DND-41 (cell line): ENCODE measurements around the gene TUBB6.

ENCODE experiments used
- ATAC-seq: fragments of 200-7000 bp; cut with Tn5 transposase; 3 replicates; pipeline ENCODE4 v1.9.1; 2021; ENCODE audit warnings: low read depth; ENCODE audit not compliant: insufficient read depth
- DNase-seq: peaks from one replicate; pipeline ENCODE4 v3.0.0-alpha.2; 2020
- H2AFZ ChIP-seq: 2 replicates; pipeline ENCODE4 v1.6.0; 2012; ENCODE audit warnings: low read depth, low read length
- H3K27ac ChIP-seq: 2 replicates; pipeline ENCODE4 v1.5.1; 2012; ENCODE audit warnings: low read length, inconsistent platforms
- H3K27me3 ChIP-seq: fragments of 200-600 bp; sonication (generic); 2 replicates; pipeline ENCODE4 v1.6.0; 2012; ENCODE audit warnings: low read length, mild to moderate bottlenecking, inconsistent platforms; ENCODE audit not compliant: insufficient read depth, poor library complexity
- H3K36me3 ChIP-seq: 2 replicates; pipeline ENCODE4 v1.5.1; 2012; ENCODE audit warnings: low read length, inconsistent platforms; ENCODE audit not compliant: insufficient read depth
- H3K4me1 ChIP-seq: 2 replicates; pipeline ENCODE4 v1.5.1; 2012; ENCODE audit warnings: mild to moderate bottlenecking, low read length; ENCODE audit not compliant: insufficient read depth
- H3K4me2 ChIP-seq: 2 replicates; pipeline ENCODE4 v1.6.0; 2012; ENCODE audit warnings: mild to moderate bottlenecking, moderate library complexity, low read length, inconsistent platforms; ENCODE audit not compliant: insufficient read depth
- H3K4me3 ChIP-seq, 2 experiments: fragments of 200-600 bp in 1 of 2; shearing (Covaris generic) in 1 of 2; 2 replicates each; pipeline ENCODE4 v1.5.1; 2012 to 2016; ENCODE audit warnings: inconsistent platforms in 2 of 2, low read length in 2 of 2, mild to moderate bottlenecking in 2 of 2, low read depth in 1 of 2, moderate library complexity in 1 of 2
- H3K79me2 ChIP-seq: 2 replicates; pipeline ENCODE4 v1.6.0; 2012; ENCODE audit warnings: low read length, inconsistent platforms; ENCODE audit not compliant: insufficient read depth
- H3K9ac ChIP-seq: 2 replicates; pipeline ENCODE4 v1.6.0; 2012; ENCODE audit warnings: low read depth, mild to moderate bottlenecking, inconsistent platforms, low read length, moderate library complexity
- H3K9me3 ChIP-seq: 2 replicates; pipeline ENCODE4 v1.5.1; 2012; ENCODE audit warnings: low read length, moderate library complexity, mild to moderate bottlenecking, inconsistent platforms; ENCODE audit not compliant: insufficient read depth, severe bottlenecking
- H4K20me1 ChIP-seq: 2 replicates; pipeline ENCODE4 v1.6.0; 2012; ENCODE audit warnings: low read length; ENCODE audit not compliant: insufficient read depth
- EZH2 ChIP-seq: IDR thresholded peaks from 3 replicates; pipeline ENCODE4 v1.6.1; 2012; ENCODE audit warnings: borderline replicate concordance, low read depth, mild to moderate bottlenecking, moderate library complexity, low read length, inconsistent platforms; ENCODE audit not compliant: severe bottlenecking
- TF ChIP-seq, protein P1 (sequence below): IDR thresholded peaks from 2 replicates; pipeline ENCODE4 v1.5.1; 2012; ENCODE audit warnings: borderline replicate concordance, low read length, moderate library complexity, mild to moderate bottlenecking; ENCODE audit not compliant: poor library complexity, severe bottlenecking; ENCODE audit errors: extremely low read depth

Gene TUBB6

DNA sequence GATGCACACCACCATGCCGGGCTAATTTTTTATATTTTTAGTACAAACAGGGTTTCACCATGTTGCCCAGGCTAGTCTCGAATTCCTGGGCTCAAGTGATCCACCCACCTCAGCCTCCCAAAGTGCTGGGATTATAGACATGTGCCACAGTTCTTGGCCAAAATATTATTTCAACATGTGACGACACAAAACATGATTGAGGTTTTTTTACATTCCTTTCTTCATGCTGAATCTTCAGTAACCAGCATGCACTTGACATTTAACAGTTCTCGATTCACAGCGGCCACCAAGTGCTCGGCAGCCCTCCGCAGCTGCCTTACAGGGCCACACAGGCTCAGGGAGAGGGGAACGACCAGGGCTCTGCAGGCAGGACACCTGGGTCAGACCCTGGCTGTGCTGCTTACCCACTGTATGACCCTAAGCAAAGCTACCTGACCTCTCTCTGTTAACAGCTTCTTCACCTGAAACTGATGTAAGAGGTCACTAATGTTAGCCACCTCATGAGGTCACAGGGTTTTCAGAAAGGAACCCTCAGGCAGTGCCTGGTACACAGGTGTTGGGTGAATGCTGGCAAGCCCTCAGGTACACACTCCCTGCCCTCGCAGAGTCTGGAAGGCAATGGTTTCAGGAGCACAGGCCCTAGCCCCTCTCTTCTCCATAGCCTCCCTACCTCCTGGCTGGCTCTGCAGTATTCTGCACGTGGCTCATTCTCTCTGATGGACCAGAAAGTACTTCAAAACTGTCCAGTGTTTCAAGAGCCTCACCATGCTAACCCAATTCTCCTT, 25.7 kb downstream of the TUBB6 start:
- Histone ChIP-seq H3K79me2 (no peaks in the 10 kb centered on the region), H3K9me3 (no peaks in the 10 kb centered on the region), H3K27ac (no peak overlapping the region), H3K4me1 (no peaks in the 10 kb centered on the region), H3K9ac (no peak overlapping the region), H3K27me3 (no peaks in the 10 kb centered on the region), H4K20me1 (no peaks in the 10 kb centered on the region; the same call in 1 of the 2 replicates), H2AFZ (no peak overlapping the region), H3K4me2 (no peak overlapping the region), H3K4me3 (no peak overlapping the region), H3K36me3 (peaks cover 67% of the 10 kb centered on the region)
- TF ChIP-seq, protein P1, sequence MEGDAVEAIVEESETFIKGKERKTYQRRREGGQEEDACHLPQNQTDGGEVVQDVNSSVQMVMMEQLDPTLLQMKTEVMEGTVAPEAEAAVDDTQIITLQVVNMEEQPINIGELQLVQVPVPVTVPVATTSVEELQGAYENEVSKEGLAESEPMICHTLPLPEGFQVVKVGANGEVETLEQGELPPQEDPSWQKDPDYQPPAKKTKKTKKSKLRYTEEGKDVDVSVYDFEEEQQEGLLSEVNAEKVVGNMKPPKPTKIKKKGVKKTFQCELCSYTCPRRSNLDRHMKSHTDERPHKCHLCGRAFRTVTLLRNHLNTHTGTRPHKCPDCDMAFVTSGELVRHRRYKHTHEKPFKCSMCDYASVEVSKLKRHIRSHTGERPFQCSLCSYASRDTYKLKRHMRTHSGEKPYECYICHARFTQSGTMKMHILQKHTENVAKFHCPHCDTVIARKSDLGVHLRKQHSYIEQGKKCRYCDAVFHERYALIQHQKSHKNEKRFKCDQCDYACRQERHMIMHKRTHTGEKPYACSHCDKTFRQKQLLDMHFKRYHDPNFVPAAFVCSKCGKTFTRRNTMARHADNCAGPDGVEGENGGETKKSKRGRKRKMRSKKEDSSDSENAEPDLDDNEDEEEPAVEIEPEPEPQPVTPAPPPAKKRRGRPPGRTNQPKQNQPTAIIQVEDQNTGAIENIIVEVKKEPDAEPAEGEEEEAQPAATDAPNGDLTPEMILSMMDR, result no peak
- no peak for TF ChIP-seq EZH2
- ATAC-seq (0 out of 3 replicates have a peak, but pooled peaks have one; percentile 29), DNase-seq (no peak)

DNA sequence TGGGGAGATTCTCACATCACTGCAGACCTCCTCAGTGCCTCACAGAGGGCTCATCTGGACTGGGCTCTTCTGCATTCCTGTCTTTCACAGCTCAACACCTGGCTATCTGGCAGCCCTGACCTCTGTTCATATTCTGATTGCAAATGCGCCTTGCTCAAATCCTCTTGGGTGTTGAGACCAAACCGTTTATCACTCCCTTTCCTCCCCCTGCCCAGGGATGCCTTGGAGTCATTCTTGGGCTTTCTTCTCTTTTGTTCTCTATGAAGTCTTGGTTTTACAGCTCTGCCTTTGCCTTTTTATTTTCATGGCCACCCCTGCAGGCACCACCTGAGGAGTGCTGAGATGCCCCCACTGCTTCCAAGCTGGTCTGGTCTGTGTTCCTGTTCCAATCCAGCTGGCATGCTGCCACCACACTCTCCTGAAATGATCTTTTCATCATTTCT, 26.3 kb downstream of the TUBB6 start:
- Histone ChIP-seq H3K79me2 (no peaks in the 10 kb centered on the region), H3K36me3 (peaks cover 61% of the 10 kb centered on the region), H2AFZ (no peak overlapping the region), H3K27ac (no peak overlapping the region), H4K20me1 (no peaks in the 10 kb centered on the region; the same call in 1 of the 2 replicates), H3K9me3 (no peaks in the 10 kb centered on the region), H3K4me1 (no peaks in the 10 kb centered on the region), H3K4me3 (no peak overlapping the region), H3K27me3 (no peaks in the 10 kb centered on the region), H3K4me2 (no peak overlapping the region), H3K9ac (no peak overlapping the region)
- ATAC-seq, result no peak
- no peak for DNase-seq
- TF ChIP-seq, protein P1, result no peak
- no peak for TF ChIP-seq EZH2

DNA sequence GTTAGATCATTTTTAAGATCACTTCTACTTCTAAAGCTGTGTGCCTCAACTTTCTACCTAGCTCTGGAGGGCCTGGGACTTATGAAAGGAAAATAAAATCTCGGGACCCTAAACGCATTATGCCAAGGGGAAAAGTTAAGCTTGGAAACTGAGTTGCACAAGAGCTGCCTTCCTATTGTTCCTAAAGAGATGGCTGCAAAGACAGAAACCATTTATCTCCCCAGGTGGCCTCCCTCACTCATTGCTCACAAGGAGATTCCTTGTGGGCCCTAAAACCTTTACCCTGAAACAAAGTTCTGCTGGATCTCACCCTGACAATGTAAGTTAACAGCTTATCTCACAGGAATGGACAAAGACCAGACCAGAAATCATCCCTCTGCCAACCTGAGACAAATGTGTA, 26.8 kb downstream of the TUBB6 start:
- Histone ChIP-seq H3K9ac (no peak overlapping the region), H3K36me3 (peaks cover 57% of the 10 kb centered on the region), H3K9me3 (no peaks in the 10 kb centered on the region), H3K4me1 (no peaks in the 10 kb centered on the region), H2AFZ (no peak overlapping the region), H3K4me2 (no peak overlapping the region), H3K27ac (no peak overlapping the region), H4K20me1 (no peaks in the 10 kb centered on the region; the same call in 1 of the 2 replicates), H3K79me2 (no peaks in the 10 kb centered on the region), H3K4me3 (no peak overlapping the region), H3K27me3 (no peaks in the 10 kb centered on the region)
- ATAC-seq (no peak), DNase-seq (no peak)
- no peak for TF ChIP-seq EZH2
- TF ChIP-seq, protein P1, result no peak
